ENCODE data around the gene NKAIN1.

The NKAIN1 gene

DNA sequence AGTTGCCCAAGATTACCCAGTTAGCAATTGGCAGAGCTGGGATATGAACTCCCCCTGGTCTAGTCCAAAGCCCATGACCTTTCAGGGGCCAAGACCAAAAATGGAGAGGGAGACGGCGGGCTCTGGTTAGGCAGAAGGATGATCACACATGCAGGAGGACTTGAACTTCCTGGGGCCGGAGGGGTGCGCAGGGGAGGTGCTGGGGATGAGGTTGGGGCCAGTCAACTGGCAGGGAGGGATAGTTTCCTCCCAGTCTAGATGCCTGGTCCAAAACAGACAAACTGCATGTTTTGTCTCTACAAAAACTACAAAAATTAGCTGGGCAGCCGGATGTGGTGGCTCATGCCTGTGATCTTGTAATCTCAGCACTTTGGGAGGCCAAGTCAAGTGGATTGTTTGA lies 78.1 kb downstream of the NKAIN1 start:
- Histone ChIP-seq H3K4me1 (ENCODE audit: control insufficient read depth, low read length) (no peaks in the 10 kb centered on the region), H3K79me2 (ENCODE audit: control insufficient read depth, low read length) (no peaks in the 10 kb centered on the region), H3K4me3 (ENCODE audit: low read length) (no peak overlapping the region), H3K4me2 (ENCODE audit: low read length) (no peak overlapping the region), H3K27me3 (ENCODE audit: control insufficient read depth, low read length) (peaks cover 3% of the 10 kb centered on the region; the same call in 1 of the 2 replicates), H3F3A (ENCODE audit: control insufficient read depth, insufficient read depth) (no peaks in the 10 kb centered on the region), H4K20me1 (ENCODE audit: control insufficient read depth, insufficient read depth, low read depth, low read length) (no peaks in the 10 kb centered on the region), H3K36me3 (ENCODE audit: control insufficient read depth, low read length) (no peaks in the 10 kb centered on the region), H3K9me3 (ENCODE audit: control insufficient read depth, insufficient read depth, low read length) (no peaks in the 10 kb centered on the region), H3K9me2 (replicated peaks; ENCODE audit: control insufficient read depth, low read length) (no peaks in the 10 kb centered on the region), H3K27ac (ENCODE audit: low read depth, low read length) (no peak overlapping the region)
- no peak for TF ChIP-seq EZH2phosphoT487 (IDR thresholded peaks at IDR 0.05; ENCODE audit: borderline replicate concordance, low read length)
- TF ChIP-seq, protein P1, sequence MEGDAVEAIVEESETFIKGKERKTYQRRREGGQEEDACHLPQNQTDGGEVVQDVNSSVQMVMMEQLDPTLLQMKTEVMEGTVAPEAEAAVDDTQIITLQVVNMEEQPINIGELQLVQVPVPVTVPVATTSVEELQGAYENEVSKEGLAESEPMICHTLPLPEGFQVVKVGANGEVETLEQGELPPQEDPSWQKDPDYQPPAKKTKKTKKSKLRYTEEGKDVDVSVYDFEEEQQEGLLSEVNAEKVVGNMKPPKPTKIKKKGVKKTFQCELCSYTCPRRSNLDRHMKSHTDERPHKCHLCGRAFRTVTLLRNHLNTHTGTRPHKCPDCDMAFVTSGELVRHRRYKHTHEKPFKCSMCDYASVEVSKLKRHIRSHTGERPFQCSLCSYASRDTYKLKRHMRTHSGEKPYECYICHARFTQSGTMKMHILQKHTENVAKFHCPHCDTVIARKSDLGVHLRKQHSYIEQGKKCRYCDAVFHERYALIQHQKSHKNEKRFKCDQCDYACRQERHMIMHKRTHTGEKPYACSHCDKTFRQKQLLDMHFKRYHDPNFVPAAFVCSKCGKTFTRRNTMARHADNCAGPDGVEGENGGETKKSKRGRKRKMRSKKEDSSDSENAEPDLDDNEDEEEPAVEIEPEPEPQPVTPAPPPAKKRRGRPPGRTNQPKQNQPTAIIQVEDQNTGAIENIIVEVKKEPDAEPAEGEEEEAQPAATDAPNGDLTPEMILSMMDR (IDR thresholded peaks at IDR 0.05; ENCODE audit: low read depth, low read length, poor library complexity, severe bottlenecking), result no peak

DNA sequence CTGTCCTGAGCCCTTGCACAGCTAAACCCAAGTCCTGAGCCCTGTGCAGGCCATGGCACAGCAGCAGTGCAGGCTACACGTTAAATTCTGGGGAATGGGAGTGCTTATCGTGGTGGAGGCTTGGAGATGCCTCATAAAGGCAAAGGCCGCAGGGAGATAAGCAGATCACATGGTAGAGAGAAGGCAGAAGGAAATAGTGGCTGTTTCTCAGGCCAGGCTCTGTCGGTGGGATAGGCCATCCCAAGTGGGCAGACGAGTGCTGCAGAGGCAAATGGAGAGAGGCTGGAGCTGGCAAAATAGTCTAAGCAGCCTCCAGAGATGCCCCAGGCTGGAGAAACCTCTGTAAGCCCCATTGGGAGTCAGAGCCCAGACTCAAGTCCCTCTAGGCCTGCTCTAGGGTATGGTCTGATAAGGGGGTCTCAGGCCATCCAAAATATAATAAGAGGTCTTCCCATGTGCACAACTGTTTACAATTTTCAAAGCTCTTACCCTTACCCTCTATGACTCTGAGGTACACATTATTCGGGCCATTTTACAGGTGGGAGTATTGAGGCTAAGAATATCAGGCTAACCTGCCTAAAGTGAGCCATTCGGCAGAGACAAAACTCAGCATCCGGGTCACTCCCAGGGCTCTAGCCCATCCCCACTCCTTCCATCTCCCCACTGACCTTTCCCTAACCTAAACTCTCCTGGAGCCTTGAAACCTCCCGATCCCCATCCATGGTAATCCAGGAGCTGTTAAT lies 79.6 kb downstream of the NKAIN1 start:
- no peak overlapping the region for H3K4me3 ChIP-seq (ENCODE audit: low read length)
- no peaks in the 10 kb centered on the region for H3F3A ChIP-seq (ENCODE audit: control insufficient read depth, insufficient read depth)
- no peaks in the 10 kb centered on the region for H4K20me1 ChIP-seq (ENCODE audit: control insufficient read depth, insufficient read depth, low read depth, low read length)
- peaks cover 7% of the 10 kb centered on the region for H3K4me1 ChIP-seq (ENCODE audit: control insufficient read depth, low read length)
- H3K36me3 ChIP-seq (ENCODE audit: control insufficient read depth, low read length), result no peaks in the 10 kb centered on the region
- TF ChIP-seq, protein P1 (IDR thresholded peaks at IDR 0.05; ENCODE audit: low read depth, low read length, poor library complexity, severe bottlenecking), result no peak
- TF ChIP-seq EZH2phosphoT487 (IDR thresholded peaks at IDR 0.05; ENCODE audit: borderline replicate concordance, low read length), result no peak
- H3K79me2 ChIP-seq (ENCODE audit: control insufficient read depth, low read length), result no peaks in the 10 kb centered on the region
- H3K27me3 ChIP-seq (ENCODE audit: control insufficient read depth, low read length), result no peaks in the 10 kb centered on the region
- H3K9me2 ChIP-seq (replicated peaks; ENCODE audit: control insufficient read depth, low read length), result no peaks in the 10 kb centered on the region
- no peak overlapping the region for H3K4me2 ChIP-seq (ENCODE audit: low read length)
- no peaks in the 10 kb centered on the region for H3K9me3 ChIP-seq (ENCODE audit: control insufficient read depth, insufficient read depth, low read length)
- no peak overlapping the region for H3K27ac ChIP-seq (ENCODE audit: low read depth, low read length)

DNA sequence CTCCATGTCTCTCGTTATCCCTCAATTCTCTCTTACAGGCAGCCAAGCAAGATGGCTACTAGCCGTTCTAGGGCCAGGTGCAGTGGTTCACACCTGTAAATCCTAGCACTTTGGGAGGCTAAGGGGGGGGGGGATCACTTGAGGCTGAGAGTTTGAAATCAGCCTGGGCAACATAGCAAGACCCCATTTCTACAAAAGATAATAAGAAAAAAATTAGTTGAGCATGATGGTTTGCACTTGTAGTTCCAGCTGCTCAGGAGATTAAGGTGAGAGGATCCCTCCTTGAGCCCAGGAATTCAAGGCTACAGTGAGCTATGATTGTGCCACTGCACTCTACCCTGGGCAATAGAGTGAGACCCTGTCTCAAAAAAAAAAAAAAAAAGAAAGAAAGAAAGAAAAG lies 80.4 kb downstream of the NKAIN1 start:
- TF ChIP-seq, protein P1 (IDR thresholded peaks at IDR 0.05; ENCODE audit: low read depth, low read length, poor library complexity, severe bottlenecking), result no peak
- no peak for TF ChIP-seq EZH2phosphoT487 (IDR thresholded peaks at IDR 0.05; ENCODE audit: borderline replicate concordance, low read length)
- Histone ChIP-seq H3K36me3 (ENCODE audit: control insufficient read depth, low read length) (no peaks in the 10 kb centered on the region), H3K27me3 (ENCODE audit: control insufficient read depth, low read length) (no peaks in the 10 kb centered on the region), H3K9me3 (ENCODE audit: control insufficient read depth, insufficient read depth, low read length) (no peaks in the 10 kb centered on the region), H4K20me1 (ENCODE audit: control insufficient read depth, insufficient read depth, low read depth, low read length) (no peaks in the 10 kb centered on the region), H3F3A (ENCODE audit: control insufficient read depth, insufficient read depth) (peaks cover 1% of the 10 kb centered on the region), H3K79me2 (ENCODE audit: control insufficient read depth, low read length) (no peaks in the 10 kb centered on the region), H3K27ac (ENCODE audit: low read depth, low read length) (no peak overlapping the region), H3K4me3 (ENCODE audit: low read length) (no peak overlapping the region), H3K4me1 (ENCODE audit: control insufficient read depth, low read length) (peaks cover 10% of the 10 kb centered on the region), H3K9me2 (replicated peaks; ENCODE audit: control insufficient read depth, low read length) (no peaks in the 10 kb centered on the region), H3K4me2 (ENCODE audit: low read length) (no peak overlapping the region)

Measured in DOHH2 (cell line).